Keratinocyte (primary cell): ENCODE data around the gene KIFAP3. TPM values are rescaled to one million over a fixed set of nuclear protein-coding genes. Genes with fewer than 3 reads are reported as not detected.
"Not testable (repeated sequence)": the region's sequence is repeated elsewhere in the genome, so short reads cannot be mapped to it uniquely, and the experiment has no call there.

Experiments used
- DNase-seq: peaks from one replicate; pipeline ENCODE4 v3.0.0-alpha.2; 2011; ENCODE audit warnings: low read depth, missing footprints, low spot score
- FAIRE-seq: peaks from 2 replicates; lab custom pipeline; 2011; peaks lifted over from hg19 to GRCh38; lab: Jason Lieb, UNC
- H2AFZ ChIP-seq: 2 replicates; pipeline ENCODE4 v1.6.0; 2012; ENCODE audit warnings: low read length, control low read depth, inconsistent platforms; ENCODE audit not compliant: control insufficient read depth
- H3K27ac ChIP-seq: 2 replicates; pipeline ENCODE4 v1.5.1; 2011; ENCODE audit warnings: low read length; ENCODE audit not compliant: control insufficient read depth, insufficient read depth
- H3K27me3 ChIP-seq: 3 replicates; pipeline ENCODE4 v1.6.0; 2011; ENCODE audit warnings: low read length; ENCODE audit not compliant: control insufficient read depth, insufficient read depth; ENCODE audit errors: extremely low read depth
- H3K36me3 ChIP-seq, 2 experiments: 2 replicates in 1 of 2; 3 replicates in 1 of 2; pipeline ENCODE4 v1.5.1; 2011; ENCODE audit warnings: low read length in 2 of 2, mild to moderate bottlenecking in 1 of 2; ENCODE audit not compliant: control insufficient read depth in 2 of 2, insufficient read depth in 2 of 2; ENCODE audit errors: extremely low read depth in 1 of 2
- H3K4me1 ChIP-seq: 3 replicates; pipeline ENCODE4 v1.5.1; 2011; ENCODE audit warnings: low read length; ENCODE audit not compliant: control insufficient read depth, insufficient read depth; ENCODE audit errors: extremely low read depth
- H3K4me2 ChIP-seq: 3 replicates; pipeline ENCODE4 v1.6.0; 2011; ENCODE audit warnings: low read depth, low read length; ENCODE audit not compliant: control insufficient read depth, insufficient read depth; ENCODE audit errors: extremely low read depth
- H3K4me3 ChIP-seq, 3 experiments: fragments of 200-600 bp in 1 of 3; sonication (generic) in 1 of 3; 2 replicates in 2 of 3; 3 replicates in 1 of 3; pipeline ENCODE4 v1.5.1; 2011 to 2016; ENCODE audit warnings: low read length in 3 of 3, mild to moderate bottlenecking in 3 of 3, control low read depth in 2 of 3, inconsistent platforms in 1 of 3, low read depth in 1 of 3, mixed read lengths in 1 of 3, mixed run types in 1 of 3, moderate library complexity in 1 of 3; ENCODE audit not compliant: control insufficient read depth in 2 of 3, insufficient read depth in 2 of 3; ENCODE audit errors: extremely low read depth in 1 of 3
- H3K79me2 ChIP-seq: 2 replicates; pipeline ENCODE4 v1.6.0; 2012; ENCODE audit warnings: low read length; ENCODE audit not compliant: control insufficient read depth, insufficient read depth
- H3K9ac ChIP-seq: 3 replicates; pipeline ENCODE4 v1.6.0; 2011; ENCODE audit warnings: low read length; ENCODE audit not compliant: control insufficient read depth, insufficient read depth; ENCODE audit errors: extremely low read depth
- H3K9me1 ChIP-seq: 3 replicates; pipeline ENCODE4 v1.6.0; 2011; ENCODE audit warnings: low read length; ENCODE audit not compliant: control insufficient read depth, insufficient read depth; ENCODE audit errors: extremely low read depth
- H3K9me3 ChIP-seq: 2 replicates; pipeline ENCODE4 v1.5.1; 2012; ENCODE audit warnings: low read depth, low read length; ENCODE audit not compliant: control insufficient read depth
- H4K20me1 ChIP-seq: 3 replicates; pipeline ENCODE4 v1.6.0; 2011; ENCODE audit warnings: low read length; ENCODE audit not compliant: control insufficient read depth, insufficient read depth; ENCODE audit errors: extremely low read depth
- EZH2 ChIP-seq: IDR thresholded peaks from one replicate; pipeline ENCODE4 v1.6.1; 2012; ENCODE audit warnings: inconsistent platforms, mild to moderate bottlenecking, low read length, moderate library complexity
- dilution Hi-C: fragments of 300-500 bp; cut with MboI; formaldehyde crosslinking; loops from one replicate; pipeline ENCODE4 v1.7.0; 2020; ENCODE audit warnings: low sequenced_read_pairs; ENCODE audit not compliant: extremely low pct_ligation_motif_present
- polyA plus RNA-seq, 5 experiments: library from polyadenylated mRNA; depleted of rRNA in 3 of 5; stranded (reverse) in 3 of 5; stranded (forward) in 1 of 5; unstranded in 1 of 5; fragments of >200 nt; gene quantifications; 1 replicate in 1 of 5; 2 replicates in 3 of 5; 3 replicates in 1 of 5; pipeline versions ENCODE4 v1.2.1 to v1.2.3, GENCODE V29; 2011 to 2012; ENCODE audit warnings: missing spikeins in 2 of 5, low read depth in 1 of 5, low replicate concordance in 1 of 5
- TF ChIP-seq, protein P1 (sequence below), 3 experiments: IDR thresholded peaks in 1 of 3; conservative IDR thresholded peaks in 1 of 3; optimal IDR thresholded peaks in 1 of 3; 2 replicates in 2 of 3; 3 replicates in 1 of 3; pipeline versions ENCODE3 to v1.5.1; 2011; ENCODE audit warnings: low read length in 3 of 3, mild to moderate bottlenecking in 3 of 3, moderate library complexity in 2 of 3, control low read depth in 1 of 3, inconsistent platforms in 1 of 3; ENCODE audit not compliant: insufficient read depth in 2 of 3; ENCODE audit errors: extremely low read depth in 1 of 3

Gene KIFAP3
- polyA plus RNA-seq, 1 donor (not counting 4 experiments of a cell fraction or from before 2014, with no cell fraction given), result 25.2 TPM

- H3K9ac ChIP-seq, result no peak overlapping the region
- H3K79me2 ChIP-seq, result no peaks in the 10 kb centered on the region
- H3K4me2 ChIP-seq, result no peak overlapping the region
- H4K20me1 ChIP-seq, result no peaks in the 10 kb centered on the region
- H3K27me3 ChIP-seq, result no peaks in the 10 kb centered on the region
- TF ChIP-seq, protein P1, sequence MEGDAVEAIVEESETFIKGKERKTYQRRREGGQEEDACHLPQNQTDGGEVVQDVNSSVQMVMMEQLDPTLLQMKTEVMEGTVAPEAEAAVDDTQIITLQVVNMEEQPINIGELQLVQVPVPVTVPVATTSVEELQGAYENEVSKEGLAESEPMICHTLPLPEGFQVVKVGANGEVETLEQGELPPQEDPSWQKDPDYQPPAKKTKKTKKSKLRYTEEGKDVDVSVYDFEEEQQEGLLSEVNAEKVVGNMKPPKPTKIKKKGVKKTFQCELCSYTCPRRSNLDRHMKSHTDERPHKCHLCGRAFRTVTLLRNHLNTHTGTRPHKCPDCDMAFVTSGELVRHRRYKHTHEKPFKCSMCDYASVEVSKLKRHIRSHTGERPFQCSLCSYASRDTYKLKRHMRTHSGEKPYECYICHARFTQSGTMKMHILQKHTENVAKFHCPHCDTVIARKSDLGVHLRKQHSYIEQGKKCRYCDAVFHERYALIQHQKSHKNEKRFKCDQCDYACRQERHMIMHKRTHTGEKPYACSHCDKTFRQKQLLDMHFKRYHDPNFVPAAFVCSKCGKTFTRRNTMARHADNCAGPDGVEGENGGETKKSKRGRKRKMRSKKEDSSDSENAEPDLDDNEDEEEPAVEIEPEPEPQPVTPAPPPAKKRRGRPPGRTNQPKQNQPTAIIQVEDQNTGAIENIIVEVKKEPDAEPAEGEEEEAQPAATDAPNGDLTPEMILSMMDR (optimal IDR thresholded peaks at IDR 0.05 in 1 of 3, IDR thresholded peaks at IDR 0.05 in 1 of 3, conservative IDR thresholded peaks at IDR 0.05 in 1 of 3; ENCODE audit: extremely low read depth in 1 of 3, insufficient read depth in 2 of 3, low read length in 3 of 3), result no peak
- no peak for TF ChIP-seq EZH2
- no peaks in the 10 kb centered on the region for H3K9me3 ChIP-seq
- dilution Hi-C loops, result no loop called here
- H3K4me1 ChIP-seq, result no peaks in the 10 kb centered on the region
- no peak overlapping the region for H3K27ac ChIP-seq
- no peaks in the 10 kb centered on the region for H3K36me3 ChIP-seq
- no peak for DNase-seq
- no peak overlapping the region for H3K4me3 ChIP-seq
- FAIRE-seq, result no peak
- H2AFZ ChIP-seq, result no peak overlapping the region
- no peaks in the 10 kb centered on the region for H3K9me1 ChIP-seq
These were observed 153.4 kb downstream of the KIFAP3 start for GRCh38 chr1:169921080-169921479.

DNA sequence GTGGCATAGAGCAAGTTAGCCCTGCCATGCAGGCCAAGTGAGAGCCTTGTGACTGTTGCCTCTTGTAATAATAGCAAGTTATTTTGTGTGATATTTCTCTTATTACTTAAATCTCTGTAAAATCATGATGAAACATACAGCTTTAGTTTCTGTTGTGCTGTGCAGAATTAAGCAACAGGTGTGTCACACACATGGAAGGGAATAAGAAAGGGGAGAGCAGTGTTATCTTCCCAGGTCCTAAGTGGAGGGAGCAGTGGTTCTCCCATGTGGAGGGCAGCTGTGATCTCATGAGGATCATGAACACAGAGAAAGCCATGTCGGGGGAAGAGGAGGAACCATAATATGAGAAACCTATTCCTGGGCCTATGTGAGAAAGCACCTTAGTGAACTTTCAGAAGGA, 155.6 kb downstream of the KIFAP3 start:
- dilution Hi-C loops, result no loop called here

DNA sequence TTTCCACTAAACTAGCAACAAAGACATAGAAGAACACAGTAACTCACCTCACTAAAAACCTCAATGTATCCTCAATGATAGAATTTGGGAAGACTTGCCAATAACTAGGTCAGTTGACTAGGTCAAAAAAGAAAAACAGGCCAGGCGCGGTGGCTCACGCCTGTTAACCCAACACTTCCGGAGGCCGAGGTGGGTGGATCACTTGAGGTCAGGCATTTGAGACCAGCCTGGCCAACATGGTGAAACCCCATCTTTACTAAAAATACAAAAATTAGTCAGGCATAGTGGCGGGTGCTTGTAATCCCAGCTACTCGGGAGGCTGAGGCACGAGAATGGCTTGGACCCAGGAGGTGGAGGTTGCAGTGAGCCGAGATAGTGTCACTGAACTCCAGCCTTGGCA, 156.3 kb downstream of the KIFAP3 start:
- H3K4me3 ChIP-seq, H4K20me1 ChIP-seq, H3K4me2 ChIP-seq, H3K27ac ChIP-seq, FAIRE-seq, H2AFZ ChIP-seq, DNase-seq, H3K79me2 ChIP-seq, H3K9me3 ChIP-seq, dilution Hi-C loops, H3K9me1 ChIP-seq, H3K27me3 ChIP-seq, H3K9ac ChIP-seq, H3K36me3 ChIP-seq: not testable (repeated sequence)
- peaks cover 14% of the 10 kb centered on the region for H3K4me1 ChIP-seq

More for the DNA sequence above, 155.6 kb downstream of the KIFAP3 start:
- DNase-seq, result no peak
- H3K9me3 ChIP-seq, result no peaks in the 10 kb centered on the region
- no peak for FAIRE-seq
- H3K9me1 ChIP-seq, result no peaks in the 10 kb centered on the region
- no peak for TF ChIP-seq EZH2
- TF ChIP-seq, protein P1 (optimal IDR thresholded peaks at IDR 0.05 in 1 of 3, IDR thresholded peaks at IDR 0.05 in 1 of 3, conservative IDR thresholded peaks at IDR 0.05 in 1 of 3; ENCODE audit: extremely low read depth in 1 of 3, insufficient read depth in 2 of 3, low read length in 3 of 3), result no peak
- no peaks in the 10 kb centered on the region for H3K79me2 ChIP-seq
- H3K4me3 ChIP-seq, result no peak overlapping the region
- H3K27me3 ChIP-seq, result no peaks in the 10 kb centered on the region
- H3K27ac ChIP-seq, result no peak overlapping the region
- H3K36me3 ChIP-seq, result no peaks in the 10 kb centered on the region
- peaks cover 13% of the 10 kb centered on the region for H3K4me1 ChIP-seq
- no peak overlapping the region for H3K9ac ChIP-seq
- no peak overlapping the region for H2AFZ ChIP-seq
- H4K20me1 ChIP-seq, result no peaks in the 10 kb centered on the region
- H3K4me2 ChIP-seq, result no peak overlapping the region
